ENCODE data around the gene VIPR2.

The VIPR2 gene

DNA sequence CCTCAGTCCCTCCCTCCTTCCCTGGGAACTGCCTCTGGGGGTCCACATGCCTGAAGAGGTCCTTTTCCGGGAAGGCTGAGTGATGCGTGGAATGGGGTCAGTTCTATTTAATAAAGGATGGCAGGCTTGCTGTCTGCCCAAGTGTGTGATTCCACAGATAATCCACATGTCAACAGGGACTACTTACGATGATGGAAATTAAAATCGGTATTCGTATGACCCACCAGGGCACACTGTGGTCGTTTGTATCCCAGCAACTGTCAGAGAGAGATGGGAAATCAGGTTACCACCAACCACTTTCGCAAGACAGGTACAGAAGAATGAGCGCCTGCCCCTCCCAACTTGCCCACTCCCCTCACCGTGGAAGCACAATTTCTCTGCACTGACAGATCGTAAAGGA lies 110.3 kb downstream of the VIPR2 start:
- DNase-seq = no peak

DNA sequence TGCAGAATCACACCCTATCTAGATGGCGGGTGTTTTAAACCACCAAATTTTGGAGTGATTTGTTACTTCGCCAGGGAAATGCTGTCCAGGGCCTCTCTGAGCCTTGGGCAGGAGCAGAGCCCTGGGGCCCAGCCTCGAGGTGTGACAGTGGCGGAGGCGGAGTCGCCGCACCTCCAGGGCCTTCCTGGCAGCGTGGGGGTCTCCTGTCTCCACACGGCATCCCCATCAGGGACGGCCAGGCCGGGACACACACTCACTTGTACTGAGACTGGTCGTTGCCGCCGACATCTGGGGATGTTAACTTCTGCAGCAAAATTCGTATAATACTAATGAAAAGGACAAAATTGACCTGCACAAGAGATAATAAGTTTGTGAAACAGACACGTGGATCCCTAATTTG lies 110.7 kb downstream of the VIPR2 start:
- no peak for DNase-seq

DNA sequence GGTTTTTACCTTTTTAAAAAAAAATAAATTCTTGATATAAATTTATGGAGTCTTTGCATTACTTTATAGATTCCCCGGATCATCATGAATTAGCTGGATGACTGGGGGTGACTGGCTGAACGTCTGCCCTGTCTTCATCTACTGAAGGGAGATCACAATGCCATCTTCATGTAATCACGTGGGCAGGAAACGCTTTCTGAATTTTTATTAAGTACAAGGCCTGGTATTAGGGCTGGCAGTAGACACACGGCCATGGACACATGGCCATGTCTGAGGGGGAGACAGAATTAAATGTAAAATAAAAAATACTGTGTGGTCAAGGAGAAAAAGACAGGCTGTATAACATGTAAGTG lies 111.2 kb downstream of the VIPR2 start:
- no peak for DNase-seq

DNA sequence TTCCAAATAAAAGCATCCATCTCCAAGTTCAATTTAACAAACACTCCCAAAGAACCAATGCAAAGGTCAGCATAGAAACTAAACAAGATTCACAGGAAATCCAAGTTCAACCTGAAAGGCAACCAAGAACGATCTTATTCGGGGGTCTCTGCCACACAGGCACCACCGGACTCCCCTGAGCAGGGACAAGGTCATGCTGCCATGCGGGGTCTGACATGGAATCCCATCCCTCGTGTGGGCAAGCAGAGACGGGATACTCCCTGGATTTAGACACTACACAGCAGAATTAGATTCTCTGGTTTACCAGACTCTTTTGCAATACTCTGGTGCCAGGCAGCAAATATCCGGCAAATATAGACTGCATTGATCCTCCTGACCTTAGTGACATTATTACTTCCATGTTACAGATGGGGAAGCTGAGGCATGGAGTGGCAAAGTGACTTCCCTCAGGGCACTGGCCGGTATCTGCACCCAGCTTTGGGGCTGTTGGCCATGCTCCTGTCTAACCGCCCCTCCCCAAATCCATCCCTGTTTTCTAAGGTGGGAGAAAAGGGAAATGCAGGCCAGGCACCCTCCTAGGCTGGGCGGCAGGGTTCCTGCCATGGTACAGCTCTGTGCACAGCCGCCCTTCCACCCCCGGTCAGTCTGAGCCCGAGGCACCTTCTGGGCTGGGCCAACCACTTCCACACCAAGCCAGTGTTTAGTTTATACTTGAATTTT lies 111.8 kb downstream of the VIPR2 start:
- no peak for DNase-seq

DNA sequence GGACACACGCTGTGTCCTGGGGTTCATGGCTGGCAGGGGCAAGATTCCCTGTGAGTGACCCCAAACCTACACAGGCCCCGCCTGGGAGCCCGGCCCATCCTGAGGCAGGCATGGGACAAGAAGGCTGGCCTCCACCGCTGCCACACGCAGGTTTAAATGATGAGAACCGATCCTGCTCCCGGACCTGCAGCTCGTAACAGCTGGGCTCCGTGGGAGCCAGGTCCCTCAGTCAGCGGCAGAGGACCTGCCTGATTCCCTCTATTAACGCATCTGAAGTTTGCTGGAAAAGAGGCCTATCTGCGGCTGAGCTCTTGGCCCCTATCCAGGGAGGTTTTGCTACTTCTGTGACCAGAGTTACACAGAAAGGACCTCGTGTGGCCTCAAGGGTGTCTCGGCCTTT lies 112.3 kb downstream of the VIPR2 start:
- DNase-seq = no peak

DNA sequence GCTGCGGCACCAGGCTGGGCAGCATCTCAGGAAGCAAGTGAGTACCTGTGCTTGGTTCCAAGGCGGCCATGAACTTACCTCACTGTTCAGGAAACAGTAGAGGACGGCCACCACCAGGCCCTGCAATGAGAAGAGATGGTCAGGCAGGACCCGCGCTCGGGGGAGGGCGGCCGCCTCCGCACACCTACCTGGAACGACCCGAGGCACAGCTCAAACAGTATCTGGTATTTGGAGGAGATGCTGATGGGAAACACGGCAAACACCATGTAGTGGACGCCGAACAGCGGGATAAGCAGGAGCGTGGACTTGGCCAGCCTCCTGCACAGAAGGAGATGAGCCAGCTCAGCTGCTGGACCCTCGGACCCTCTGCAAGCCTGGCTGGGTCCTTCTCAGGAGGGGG lies 112.9 kb downstream of the VIPR2 start:
- DNase-seq = no peak

DNA sequence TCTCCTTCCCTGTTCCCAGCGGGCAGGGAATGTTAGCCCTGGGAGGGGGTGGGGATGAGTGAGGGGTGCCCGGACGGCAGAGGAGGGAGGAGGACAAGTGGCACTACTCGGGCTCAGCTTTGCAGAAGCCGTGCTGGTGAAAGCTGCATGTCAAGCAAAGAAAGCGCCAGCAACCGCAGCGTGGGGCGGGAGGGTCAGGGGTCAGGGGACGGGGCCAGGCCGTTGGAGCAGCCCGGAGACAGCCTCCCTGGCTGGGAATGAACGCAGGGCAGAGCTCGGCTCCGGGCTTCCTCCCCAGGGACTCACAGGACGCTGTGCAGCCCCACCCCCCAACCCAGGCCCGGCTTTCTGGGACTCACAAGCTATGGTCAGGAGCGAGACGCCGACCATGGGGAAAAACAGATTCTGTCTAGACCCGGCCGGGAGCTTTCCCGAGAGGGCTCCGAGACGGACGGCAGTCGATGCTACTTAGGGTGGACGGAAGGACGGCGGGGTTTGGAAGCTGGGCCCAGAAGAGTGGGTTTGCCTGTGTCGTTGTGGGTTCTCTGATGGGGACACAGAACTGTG lies 113.4 kb downstream of the VIPR2 start:
- DNase-seq = no peak

DNA sequence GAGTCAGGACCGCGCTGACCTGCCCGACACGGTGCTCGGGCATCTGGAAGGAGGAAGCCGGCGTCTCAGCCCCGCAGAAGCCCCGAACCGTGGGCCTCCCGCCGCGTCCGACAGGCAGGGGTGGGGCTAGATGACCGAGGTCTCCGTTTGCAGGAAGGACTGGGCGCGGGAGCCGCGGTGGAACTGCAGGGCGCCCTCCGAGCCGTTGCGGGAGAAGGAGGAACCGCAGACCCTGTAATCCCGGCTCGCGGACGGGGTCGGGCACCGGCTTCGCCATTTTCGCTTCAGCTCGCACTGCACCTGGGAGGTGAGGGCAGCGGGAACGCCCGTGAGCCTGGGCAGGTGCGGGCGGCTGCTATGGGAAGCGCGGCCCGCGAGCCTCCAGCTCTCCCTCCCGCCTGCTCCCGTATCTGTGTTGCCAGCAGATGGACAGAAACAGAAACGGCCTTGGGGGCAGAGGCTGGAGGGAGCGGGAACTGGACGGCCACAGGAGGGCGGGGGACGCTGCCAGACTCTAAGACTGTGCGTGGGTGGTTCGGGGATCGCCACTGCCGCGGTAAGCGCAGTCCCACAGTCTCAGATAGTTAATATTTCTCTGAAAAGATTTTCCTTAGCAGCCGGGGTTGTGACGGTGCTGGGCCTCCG lies 114.1 kb downstream of the VIPR2 start:
- no peak for DNase-seq

DNA sequence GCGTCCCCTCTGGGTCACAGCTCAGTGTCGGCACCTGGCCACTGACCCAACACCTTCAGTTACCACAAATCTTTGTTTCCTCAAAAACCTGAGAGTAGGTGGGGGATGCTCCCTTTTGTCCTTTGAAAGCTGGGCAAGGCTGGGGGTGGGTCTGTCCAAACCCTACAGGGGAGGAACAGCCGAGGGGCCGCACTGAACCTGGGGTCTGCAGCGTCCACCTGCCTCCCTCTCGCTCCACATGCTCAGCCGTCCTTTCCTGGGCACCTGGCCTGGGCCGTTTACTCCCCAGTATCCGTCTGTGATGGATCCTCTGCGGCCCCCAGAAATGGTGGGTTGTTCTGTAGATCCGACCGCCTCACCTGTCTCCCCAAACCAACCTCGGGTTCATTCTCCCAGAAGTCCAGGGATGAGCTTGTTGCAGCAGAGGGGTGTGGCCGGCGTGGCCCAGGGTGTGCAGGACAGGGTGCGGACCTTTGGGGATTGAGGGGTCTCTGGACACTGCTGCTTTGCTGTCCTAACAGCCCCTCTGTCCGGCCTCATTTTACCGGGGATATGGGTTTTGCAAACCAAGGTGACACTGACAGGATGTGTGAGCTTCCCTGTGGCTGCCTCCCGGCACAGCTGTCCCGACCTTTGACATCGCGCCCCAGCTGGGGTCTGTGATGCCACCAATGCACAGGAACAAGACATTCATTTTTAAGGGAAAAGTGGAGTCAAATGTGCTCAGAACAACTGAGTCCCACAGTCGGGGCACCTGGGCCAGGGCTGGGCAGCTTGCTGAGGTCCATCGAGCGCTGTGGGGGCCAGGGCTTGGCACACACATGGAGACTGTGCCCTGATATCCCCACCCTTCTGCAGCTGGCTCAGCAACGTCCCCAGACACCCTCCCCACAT lies 115.9 kb downstream of the VIPR2 start:
- no peak for DNase-seq

DNA sequence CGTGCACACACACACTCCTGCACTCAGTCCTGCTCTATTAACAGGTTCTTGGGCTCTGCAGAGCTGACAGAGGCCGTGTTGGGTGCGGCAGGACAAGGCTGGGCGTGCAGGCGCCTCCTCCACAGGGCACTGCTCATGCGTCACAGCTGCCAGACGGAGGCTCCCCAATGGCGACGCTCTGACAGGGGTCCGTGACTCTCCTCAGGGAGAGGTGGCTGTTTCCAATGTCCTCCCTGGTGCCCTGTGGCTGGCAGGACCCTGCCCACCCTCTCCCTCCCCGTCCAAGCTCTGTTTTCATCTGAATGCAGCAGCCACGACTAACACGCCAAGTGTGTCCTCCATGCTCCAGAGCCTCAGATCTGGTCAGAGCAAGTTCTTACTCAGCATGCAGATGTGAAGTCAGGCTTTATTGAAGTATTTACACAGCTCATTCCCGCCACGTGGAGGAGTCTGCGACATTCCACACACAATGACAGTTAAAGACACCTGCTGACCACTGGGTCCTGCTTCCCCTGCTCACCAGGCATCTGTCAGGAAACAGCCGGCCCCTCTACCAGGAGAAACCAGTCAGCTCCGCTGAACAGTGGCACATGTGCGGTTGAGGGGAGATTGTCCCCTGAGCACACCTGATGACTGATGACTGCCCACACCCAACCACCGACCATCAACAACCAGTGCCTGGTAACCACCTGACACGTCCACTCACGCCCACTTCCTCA lies 116.7 kb downstream of the VIPR2 start:
- peak; percentile 50 for DNase-seq

DNA sequence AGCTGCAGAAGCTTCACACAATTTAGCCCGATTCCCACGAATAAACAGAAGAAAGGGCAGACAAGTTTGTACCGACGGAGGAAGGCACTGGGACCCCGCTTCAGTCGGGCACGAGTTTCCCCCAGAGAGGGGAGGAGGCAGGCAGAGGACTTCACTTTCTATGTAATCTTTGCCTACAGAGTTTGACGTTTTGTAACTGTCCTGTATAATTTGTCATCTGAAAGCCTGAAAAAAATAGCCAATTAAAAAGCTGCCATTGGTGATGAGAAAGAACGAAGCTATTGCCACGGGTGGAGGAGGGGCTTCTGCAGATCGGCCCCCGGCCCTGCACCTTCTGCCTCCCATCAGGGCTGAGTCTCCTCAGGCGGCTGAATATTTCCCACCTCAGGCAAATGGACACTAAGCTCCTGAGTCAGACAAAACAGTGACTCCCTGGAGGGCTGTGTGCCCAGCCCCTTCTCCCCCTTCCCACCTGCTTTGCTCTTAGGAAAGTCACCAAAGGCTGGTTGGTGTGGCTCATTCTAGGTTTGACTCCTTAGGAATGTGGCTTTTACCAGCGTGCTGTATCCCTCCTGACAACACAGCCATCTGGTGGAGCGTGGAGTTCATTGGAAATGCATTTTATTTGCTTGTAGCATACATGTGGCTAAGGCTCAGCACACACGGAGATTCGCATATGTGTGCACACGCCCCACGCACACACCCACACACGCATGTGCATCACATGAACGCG lies 117.4 kb downstream of the VIPR2 start:
- DNase-seq = peak; percentile 50

DNA sequence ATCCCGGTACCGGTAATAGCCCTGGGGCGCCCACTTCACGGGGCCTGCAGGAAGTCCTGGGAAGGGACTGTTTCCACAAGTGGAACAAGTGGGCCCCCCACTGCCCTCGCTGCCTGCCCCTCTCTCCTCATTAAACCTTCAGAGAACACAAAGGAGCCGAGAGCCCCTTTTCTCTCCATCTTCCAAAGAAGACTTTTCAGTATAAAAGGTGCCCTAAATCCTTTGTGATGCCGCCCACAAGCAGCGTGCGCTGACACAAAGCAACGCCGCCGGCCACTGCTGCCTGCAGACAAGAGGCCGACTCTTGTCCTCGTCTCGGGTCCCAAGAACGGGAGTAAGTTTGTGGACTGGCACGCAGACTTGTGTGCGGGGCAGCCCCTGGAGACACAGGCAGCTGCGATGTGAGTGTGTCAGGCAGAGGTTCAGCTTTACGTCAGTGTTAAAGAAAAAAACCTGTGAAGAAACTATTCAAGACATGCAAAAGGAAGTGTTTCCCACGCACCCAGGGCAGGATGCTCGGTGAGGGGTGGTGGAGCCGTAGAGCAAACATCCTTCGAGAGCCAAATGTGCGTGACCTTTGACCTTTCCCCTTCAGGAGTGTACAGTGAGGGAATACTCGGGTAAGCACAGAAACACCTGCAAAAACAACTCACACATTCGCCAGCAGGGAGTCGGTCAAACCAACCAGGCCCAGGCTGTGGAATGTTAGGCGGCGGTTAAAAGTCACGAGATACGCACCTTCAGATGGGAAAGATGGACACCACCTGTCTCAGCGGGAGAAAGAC lies 118.2 kb downstream of the VIPR2 start:
- no peak for DNase-seq

DNA sequence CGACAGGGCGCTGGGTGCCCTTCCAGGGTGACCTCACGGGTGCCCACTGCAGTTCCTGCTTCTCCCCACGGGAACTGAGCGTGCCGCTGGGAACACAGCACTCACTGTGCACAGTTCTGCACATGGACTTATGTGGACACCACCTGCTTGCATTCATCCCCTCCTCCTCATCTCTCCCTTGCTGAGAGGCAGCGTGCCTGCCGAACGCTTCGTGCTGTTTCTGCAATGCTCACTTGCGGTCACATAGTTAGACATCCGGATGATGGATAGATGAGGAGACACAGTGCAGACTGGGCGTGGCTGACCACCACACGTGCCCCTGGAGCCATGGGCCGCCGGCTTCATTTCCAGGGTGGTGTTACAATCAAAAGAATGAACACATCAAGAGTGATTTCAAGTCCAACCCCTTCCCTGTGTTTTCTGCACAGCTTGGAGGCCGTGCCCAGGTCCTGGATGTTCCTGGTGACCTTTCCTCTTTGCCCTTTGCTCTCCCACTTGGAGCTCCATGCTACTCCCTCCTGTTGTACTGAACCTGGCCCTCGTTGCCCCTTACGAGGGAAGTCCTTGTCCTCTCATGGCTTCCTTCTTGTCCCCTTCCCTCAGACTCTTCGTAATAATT lies 119.4 kb downstream of the VIPR2 start:
- DNase-seq = no peak

DNA sequence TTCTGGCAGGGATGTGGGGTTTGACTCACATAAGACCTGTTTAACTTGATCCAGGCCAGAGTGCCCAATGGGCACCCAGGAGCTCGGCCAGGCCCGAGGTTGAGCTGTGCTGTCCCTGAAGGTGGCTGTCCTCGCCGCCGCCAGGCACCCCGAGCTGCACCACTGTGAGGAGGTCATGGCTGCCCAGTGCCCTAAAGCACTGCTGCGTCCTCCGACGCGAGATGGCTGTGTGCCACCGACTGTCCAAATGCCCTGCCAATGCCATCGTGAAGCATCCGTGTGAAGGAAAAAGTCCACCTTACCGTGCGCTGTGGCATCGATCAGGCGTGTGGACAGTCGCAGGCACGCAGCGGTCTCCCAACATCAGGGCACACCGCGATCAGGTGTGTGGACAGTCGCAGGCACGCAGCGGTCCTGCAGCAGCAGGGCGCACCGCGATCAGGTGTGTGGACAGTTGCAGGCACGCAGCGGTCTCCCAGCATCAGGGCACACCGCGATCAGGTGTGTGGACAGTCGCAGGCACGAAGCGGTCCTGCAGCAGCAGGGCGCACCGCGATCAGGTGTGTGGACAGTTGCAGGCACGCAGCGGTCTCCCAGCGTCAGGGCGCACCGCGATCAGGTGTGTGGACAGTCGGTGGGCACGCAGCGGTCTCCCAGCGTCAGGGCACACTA lies 120.3 kb downstream of the VIPR2 start:
- no peak for DNase-seq

DNA sequence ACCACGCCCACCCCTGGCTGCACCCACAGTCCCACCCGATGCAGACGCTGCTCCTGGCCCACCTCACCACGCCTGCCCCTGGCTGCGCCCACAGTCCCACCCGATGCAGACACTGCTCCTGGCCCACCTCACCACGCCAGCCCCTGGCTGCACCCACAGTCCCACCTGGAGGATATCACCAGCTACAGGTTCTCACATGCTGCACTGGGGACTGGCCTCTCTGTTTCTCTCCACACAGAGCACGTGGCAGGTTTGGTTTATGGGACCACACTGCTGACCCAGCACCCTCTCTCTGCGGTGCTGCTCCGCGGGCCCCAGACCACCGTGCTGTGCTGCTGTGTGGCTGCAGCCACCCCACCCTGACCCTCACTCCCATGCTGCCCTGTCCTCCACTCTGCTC lies 120.9 kb downstream of the VIPR2 start:
- no peak for DNase-seq

DNA sequence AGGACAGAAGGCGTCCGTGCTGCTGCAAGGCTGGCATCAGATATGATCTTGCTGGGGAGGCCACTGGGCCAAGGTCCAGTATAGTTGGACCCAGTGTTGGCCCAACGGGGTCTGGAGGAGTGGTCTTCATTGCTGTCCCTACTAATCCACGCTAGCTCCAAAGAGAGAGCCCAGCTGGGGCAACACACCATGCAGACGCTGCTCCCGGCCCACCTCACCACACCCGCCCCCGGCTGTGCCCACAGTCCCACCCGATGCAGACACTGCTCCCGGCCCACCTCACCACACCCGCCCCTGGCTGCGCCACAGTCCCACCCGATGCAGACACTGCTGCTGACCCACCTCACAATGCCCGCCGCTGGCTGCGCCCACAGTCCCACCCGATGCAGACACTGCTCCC lies 121.5 kb downstream of the VIPR2 start:
- no peak for DNase-seq

DNA sequence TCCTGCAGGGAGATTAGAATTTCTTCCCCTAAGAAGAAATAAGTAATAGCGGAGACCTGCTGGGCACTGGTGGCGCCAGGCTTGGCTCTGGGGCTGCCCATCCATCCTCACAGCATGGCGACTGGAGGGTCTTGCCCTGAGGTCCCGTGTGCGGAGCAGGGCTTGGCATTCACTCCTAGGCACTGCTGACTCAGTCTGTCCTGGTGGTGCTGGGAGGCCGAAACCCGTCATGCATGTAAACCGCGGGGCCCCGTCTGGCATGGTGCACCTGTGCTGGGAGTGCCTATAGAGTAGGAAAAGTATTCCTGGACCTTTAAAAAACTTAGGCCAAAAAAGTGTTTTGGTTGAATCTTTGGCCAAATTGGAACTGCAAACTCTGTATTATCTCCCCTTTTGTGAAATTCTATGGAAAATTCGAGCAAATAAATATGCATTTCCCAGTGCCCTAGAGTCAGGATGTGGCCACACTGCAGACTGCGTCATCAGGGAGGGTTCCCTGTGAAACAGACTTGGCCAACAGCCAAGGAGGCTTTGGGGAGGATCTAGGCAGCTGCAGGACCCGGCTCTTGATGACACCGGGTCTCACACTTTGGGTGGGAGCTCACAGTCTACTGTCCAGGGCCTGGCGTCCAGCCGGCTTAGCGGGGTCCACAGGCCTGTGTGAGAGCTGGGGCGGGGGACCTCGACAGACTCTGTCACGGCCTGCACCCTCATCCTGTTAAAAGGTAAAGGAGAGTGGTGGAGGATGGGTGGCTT lies 122.3 kb downstream of the VIPR2 start:
- DNase-seq = no peak

DNA sequence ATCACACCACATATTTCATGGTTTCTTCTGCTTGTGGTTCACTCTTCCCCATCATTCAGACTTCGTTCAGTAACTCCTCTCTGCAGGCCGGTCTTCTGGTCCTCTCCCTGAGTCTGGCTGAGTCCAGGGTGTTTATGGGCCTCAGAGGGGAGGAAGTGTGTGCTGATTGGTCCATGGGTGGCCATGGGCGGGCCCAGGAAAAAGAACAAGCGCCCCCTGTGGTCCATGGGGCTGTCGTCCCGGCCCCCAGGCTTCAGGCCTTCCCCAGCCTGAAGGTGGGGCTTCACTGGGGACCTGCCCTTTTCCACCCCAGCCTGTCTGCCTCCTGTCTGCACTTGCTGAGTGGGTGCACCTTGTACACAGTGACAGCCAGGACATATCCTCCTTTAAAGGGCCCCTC lies 123.7 kb downstream of the VIPR2 start:
- no peak for DNase-seq

DNA sequence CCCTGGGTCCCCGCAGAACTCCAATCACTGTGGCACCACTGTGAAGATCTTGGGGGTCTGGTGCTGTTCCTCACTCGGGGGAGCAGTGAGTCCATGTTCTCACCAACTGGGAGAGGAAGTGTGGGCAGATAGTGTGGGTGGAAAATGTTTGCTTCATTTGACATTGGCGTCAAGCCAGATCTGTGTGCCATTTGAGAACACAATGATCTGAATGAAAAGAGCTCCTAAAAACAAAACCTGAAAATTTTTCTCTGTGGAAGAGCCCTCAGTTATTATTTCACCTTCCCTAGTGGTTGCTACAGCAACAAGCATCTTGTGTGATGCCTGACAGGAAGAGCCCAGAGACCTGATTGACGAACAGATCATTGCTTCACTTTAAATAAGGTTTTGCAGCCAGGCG lies 125.6 kb downstream of the VIPR2 start:
- DNase-seq = no peak

DNA sequence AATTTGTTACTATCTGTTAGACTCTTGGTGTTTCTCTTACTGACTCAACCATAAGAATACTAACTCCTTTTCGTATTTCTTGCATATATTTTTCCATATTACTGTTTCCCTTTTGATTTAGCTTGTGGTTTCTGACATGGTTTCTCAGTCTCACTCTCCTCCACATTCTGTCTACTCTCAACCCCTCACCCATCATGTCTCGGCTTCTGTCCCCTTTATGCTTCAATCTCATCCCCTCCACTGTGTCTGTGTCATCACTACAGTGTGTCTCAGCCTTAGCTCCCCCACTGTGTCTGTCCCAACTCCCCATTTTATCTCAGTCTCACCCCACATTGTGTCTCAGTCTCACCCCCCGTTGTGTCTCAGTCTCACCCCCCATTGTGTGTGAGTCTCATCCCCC lies 126.9 kb downstream of the VIPR2 start:
- no peak for DNase-seq
